Astrocyte (in vitro differentiated cells and primary cell): ENCODE results near the gene TIA1. TPM values are rescaled to one million over a fixed set of nuclear protein-coding genes. Genes with fewer than 3 reads are reported as not detected.
"Not testable (repeated sequence)": the region's sequence is repeated elsewhere in the genome, so short reads cannot be mapped to it uniquely, and the experiment has no call there.

ENCODE experiments used
- DNase-seq: peaks from one replicate; pipeline ENCODE4 v3.0.0-alpha.2; 2010; ENCODE audit warnings: low read depth
- FAIRE-seq: peaks from 2 replicates; lab custom pipeline; 2011; peaks lifted over from hg19 to GRCh38; lab: Jason Lieb, UNC
- H2AFZ ChIP-seq: 2 replicates; pipeline ENCODE4 v1.6.0; 2012; ENCODE audit warnings: low read depth, low read length, inconsistent platforms
- H3K27ac ChIP-seq: 2 replicates; pipeline ENCODE4 v1.5.1; 2011; ENCODE audit warnings: low read depth, low read length, inconsistent platforms
- H3K27me3 ChIP-seq: 2 replicates; pipeline ENCODE4 v1.6.0; 2011; ENCODE audit warnings: low read length, inconsistent platforms; ENCODE audit not compliant: insufficient read depth
- H3K36me3 ChIP-seq: 2 replicates; pipeline ENCODE4 v1.5.1; 2011; ENCODE audit warnings: low read length, inconsistent platforms; ENCODE audit not compliant: insufficient read depth
- H3K4me1 ChIP-seq: 2 replicates; pipeline ENCODE4 v1.5.1; 2011; ENCODE audit warnings: low read length, inconsistent platforms; ENCODE audit not compliant: insufficient read depth
- H3K4me2 ChIP-seq: 2 replicates; pipeline ENCODE4 v1.6.0; 2012; ENCODE audit warnings: low read length, inconsistent platforms
- H3K4me3 ChIP-seq: 2 replicates; pipeline ENCODE4 v1.5.1; 2011; ENCODE audit warnings: low read depth, mild to moderate bottlenecking, low read length, inconsistent platforms; ENCODE audit not compliant: insufficient read depth
- H3K79me2 ChIP-seq: 2 replicates; pipeline ENCODE4 v1.6.0; 2012; ENCODE audit warnings: mild to moderate bottlenecking, low read length, inconsistent platforms; ENCODE audit not compliant: insufficient read depth
- H3K9ac ChIP-seq: 2 replicates; pipeline ENCODE4 v1.6.0; 2012; ENCODE audit warnings: mild to moderate bottlenecking, low read length, inconsistent platforms
- H3K9me3 ChIP-seq: 2 replicates; pipeline ENCODE4 v1.5.1; 2012; ENCODE audit warnings: low read depth, mild to moderate bottlenecking, low read length, inconsistent platforms; ENCODE audit not compliant: insufficient read depth
- H4K20me1 ChIP-seq: 2 replicates; pipeline ENCODE4 v1.6.0; 2012; ENCODE audit warnings: low read length, inconsistent platforms; ENCODE audit not compliant: insufficient read depth
- H3K27ac Mint-ChIP-seq: one replicate; pipeline ENCODE4 v1.8.0; 2021; ENCODE audit warnings: mild to moderate bottlenecking, mixed read lengths; ENCODE audit not compliant: unreplicated experiment
- H3K27me3 Mint-ChIP-seq: one replicate; pipeline ENCODE4 v1.8.0; 2021; ENCODE audit warnings: low read depth, mixed read lengths; ENCODE audit not compliant: unreplicated experiment
- H3K36me3 Mint-ChIP-seq: one replicate; pipeline ENCODE4 v1.8.0; 2021; ENCODE audit warnings: low read depth, mixed read lengths; ENCODE audit not compliant: unreplicated experiment
- H3K4me1 Mint-ChIP-seq: one replicate; pipeline ENCODE4 v1.8.0; 2021; ENCODE audit warnings: low read depth, mixed read lengths; ENCODE audit not compliant: unreplicated experiment
- H3K4me3 Mint-ChIP-seq: one replicate; pipeline ENCODE4 v1.8.0; 2021; ENCODE audit warnings: mild to moderate bottlenecking, moderate library complexity, mixed read lengths; ENCODE audit not compliant: unreplicated experiment
- H3K9me3 Mint-ChIP-seq: one replicate; pipeline ENCODE4 v1.8.0; 2021; ENCODE audit warnings: mild to moderate bottlenecking, mixed read lengths; ENCODE audit not compliant: unreplicated experiment
- EZH2 ChIP-seq: IDR thresholded peaks from 2 replicates; pipeline ENCODE4 v1.6.1; 2012; ENCODE audit warnings: mild to moderate bottlenecking, low read length, inconsistent platforms; ENCODE audit not compliant: insufficient read depth
- total RNA-seq: library from RNA; stranded (reverse); gene quantifications from 2 replicates; pipeline ENCODE4 v1.2.1, GENCODE V29; 2021
- TF ChIP-seq, protein P1 (sequence below): IDR thresholded peaks from 2 replicates; pipeline ENCODE4 v1.5.1; 2011; ENCODE audit warnings: low read depth, mild to moderate bottlenecking, inconsistent platforms, low read length, moderate library complexity; ENCODE audit not compliant: insufficient read depth

The TIA1 gene
- total RNA-seq, 1 donor from 2014 or later = 104 TPM

- no peaks in the 10 kb centered on the region for H3K4me1 ChIP-seq
- no peak overlapping the region for H3K27ac Mint-ChIP-seq
- H3K27me3 ChIP-seq = no peaks in the 10 kb centered on the region
- TF ChIP-seq EZH2 = no peak
- TF ChIP-seq, protein P1, sequence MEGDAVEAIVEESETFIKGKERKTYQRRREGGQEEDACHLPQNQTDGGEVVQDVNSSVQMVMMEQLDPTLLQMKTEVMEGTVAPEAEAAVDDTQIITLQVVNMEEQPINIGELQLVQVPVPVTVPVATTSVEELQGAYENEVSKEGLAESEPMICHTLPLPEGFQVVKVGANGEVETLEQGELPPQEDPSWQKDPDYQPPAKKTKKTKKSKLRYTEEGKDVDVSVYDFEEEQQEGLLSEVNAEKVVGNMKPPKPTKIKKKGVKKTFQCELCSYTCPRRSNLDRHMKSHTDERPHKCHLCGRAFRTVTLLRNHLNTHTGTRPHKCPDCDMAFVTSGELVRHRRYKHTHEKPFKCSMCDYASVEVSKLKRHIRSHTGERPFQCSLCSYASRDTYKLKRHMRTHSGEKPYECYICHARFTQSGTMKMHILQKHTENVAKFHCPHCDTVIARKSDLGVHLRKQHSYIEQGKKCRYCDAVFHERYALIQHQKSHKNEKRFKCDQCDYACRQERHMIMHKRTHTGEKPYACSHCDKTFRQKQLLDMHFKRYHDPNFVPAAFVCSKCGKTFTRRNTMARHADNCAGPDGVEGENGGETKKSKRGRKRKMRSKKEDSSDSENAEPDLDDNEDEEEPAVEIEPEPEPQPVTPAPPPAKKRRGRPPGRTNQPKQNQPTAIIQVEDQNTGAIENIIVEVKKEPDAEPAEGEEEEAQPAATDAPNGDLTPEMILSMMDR = no peak
- H3K36me3 Mint-ChIP-seq = peaks cover 23% of the 10 kb centered on the region
- H3K4me2 ChIP-seq = no peak overlapping the region
- H3K27me3 Mint-ChIP-seq = no peaks in the 10 kb centered on the region
- no peaks in the 10 kb centered on the region for H3K9me3 ChIP-seq
- DNase-seq (no peak), FAIRE-seq (no peak)
- H3K4me3 Mint-ChIP-seq = no peak overlapping the region
- H3K79me2 ChIP-seq = peaks cover 50% of the 10 kb centered on the region
- peaks cover 35% of the 10 kb centered on the region for H4K20me1 ChIP-seq
- H3K36me3 ChIP-seq = peaks cover 59% of the 10 kb centered on the region
- no peak overlapping the region for H3K4me3 ChIP-seq
- H3K4me1 Mint-ChIP-seq = no peaks in the 10 kb centered on the region
- no peak overlapping the region for H3K9ac ChIP-seq
- no peaks in the 10 kb centered on the region for H3K9me3 Mint-ChIP-seq
- no peak overlapping the region for H2AFZ ChIP-seq
- no peak overlapping the region for H3K27ac ChIP-seq
These were observed 34.0 kb upstream of the TIA1 start for GRCh38 chr2:70282439-70282838.

DNA sequence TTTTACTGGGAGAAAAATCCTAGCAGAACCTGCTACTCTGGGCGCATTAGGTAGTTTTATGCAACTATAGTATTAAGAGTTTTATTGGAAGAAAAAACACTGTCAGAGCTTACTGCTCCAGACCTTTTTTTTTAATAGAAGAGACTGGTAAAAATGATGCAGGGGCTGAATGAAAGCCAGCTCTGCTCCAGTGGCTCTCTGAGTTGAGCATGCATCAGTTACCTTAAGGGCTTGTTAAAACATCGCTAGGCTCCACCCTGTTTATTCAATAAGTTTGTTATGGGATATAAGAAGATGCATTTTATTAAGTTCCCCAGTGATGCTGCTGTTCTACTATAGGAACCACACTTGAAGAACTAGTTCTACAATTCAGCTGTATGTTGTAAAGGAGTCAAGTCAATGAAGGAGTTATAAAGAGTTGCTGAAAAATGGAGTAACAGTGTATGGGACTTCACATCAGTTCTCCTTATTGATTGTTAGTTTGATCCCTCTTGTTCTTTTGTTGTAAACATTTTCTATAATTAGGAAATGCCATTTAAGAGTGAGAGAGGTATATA lies 31.9 kb upstream of the TIA1 start:
- Histone ChIP-seq H2AFZ (no peak overlapping the region), H3K79me2 (peaks cover 30% of the 10 kb centered on the region), H4K20me1 (peaks cover 30% of the 10 kb centered on the region), H3K9ac (no peak overlapping the region), H3K9me3 (no peaks in the 10 kb centered on the region), H3K27me3 (no peaks in the 10 kb centered on the region), H3K4me3 (no peak overlapping the region), H3K4me1 (no peaks in the 10 kb centered on the region), H3K4me2 (no peak overlapping the region), H3K27ac (no peak overlapping the region), H3K36me3 (peaks cover 44% of the 10 kb centered on the region)
- Mint-ChIP-seq H3K36me3 (peaks cover 18% of the 10 kb centered on the region), H3K27me3 (no peaks in the 10 kb centered on the region), H3K27ac (no peak overlapping the region), H3K9me3 (no peaks in the 10 kb centered on the region), H3K4me1 (no peaks in the 10 kb centered on the region), H3K4me3 (no peak overlapping the region)
- no peak for FAIRE-seq
- DNase-seq = no peak
- no peak for TF ChIP-seq EZH2
- TF ChIP-seq, protein P1 = no peak

DNA sequence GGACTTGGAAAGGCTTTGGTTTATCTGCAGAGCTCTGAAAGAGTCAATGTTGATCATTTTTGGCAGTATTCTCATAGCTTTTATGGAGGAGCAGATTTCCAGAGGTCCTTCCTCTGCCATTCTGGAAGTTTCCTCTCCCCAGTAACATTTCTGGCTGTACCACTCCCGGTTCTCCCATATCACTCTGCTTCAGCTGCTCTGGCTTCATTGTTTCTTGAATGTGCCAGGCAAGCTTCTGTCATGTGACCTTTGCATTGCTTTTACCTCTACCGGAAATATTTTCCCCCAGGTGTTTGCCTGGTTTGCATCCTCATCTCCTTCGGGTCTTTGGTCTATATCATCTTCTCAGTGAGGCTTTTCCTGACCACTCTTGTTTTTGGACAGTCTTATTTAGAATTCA lies 21.9 kb upstream of the TIA1 start:
- Mint-ChIP-seq H3K9me3 (peaks cover 10% of the 10 kb centered on the region), H3K27me3 (no peaks in the 10 kb centered on the region), H3K4me3 (no peak overlapping the region), H3K27ac (peak overlapping the region; percentile 75), H3K36me3 (peaks cover 25% of the 10 kb centered on the region), H3K4me1 (no peaks in the 10 kb centered on the region)
- no peak overlapping the region for H3K4me3 ChIP-seq
- no peak for TF ChIP-seq EZH2
- TF ChIP-seq, protein P1 = no peak
- FAIRE-seq (no peak), DNase-seq (no peak)
- H3K27me3 ChIP-seq = no peaks in the 10 kb centered on the region
- peaks cover 4% of the 10 kb centered on the region for H3K36me3 ChIP-seq
- H3K4me2 ChIP-seq = no peak overlapping the region
- H3K9me3 ChIP-seq = no peaks in the 10 kb centered on the region
- no peaks in the 10 kb centered on the region for H3K79me2 ChIP-seq
- H2AFZ ChIP-seq = no peak overlapping the region
- no peaks in the 10 kb centered on the region for H3K4me1 ChIP-seq
- H4K20me1 ChIP-seq = no peaks in the 10 kb centered on the region
- H3K9ac ChIP-seq = no peak overlapping the region
- no peak overlapping the region for H3K27ac ChIP-seq

- peaks cover 10% of the 10 kb centered on the region for H3K9me3 Mint-ChIP-seq
- H3K36me3 Mint-ChIP-seq = peaks cover 25% of the 10 kb centered on the region
- H3K27me3 ChIP-seq, H3K79me2 ChIP-seq, H3K9ac ChIP-seq, H4K20me1 ChIP-seq, H3K27ac Mint-ChIP-seq, DNase-seq, H2AFZ ChIP-seq, H3K27me3 Mint-ChIP-seq, H3K4me1 Mint-ChIP-seq, H3K9me3 ChIP-seq, H3K4me1 ChIP-seq, H3K36me3 ChIP-seq, H3K4me3 ChIP-seq, H3K27ac ChIP-seq, FAIRE-seq, H3K4me3 Mint-ChIP-seq, H3K4me2 ChIP-seq: not testable (repeated sequence)
These were observed 21.2 kb upstream of the TIA1 start for GRCh38 chr2:70269422-70270302.
